ENCODE measurements around the gene HMBS. TPM values are rescaled to one million over a fixed set of nuclear protein-coding genes. Genes with fewer than 3 reads are reported as not detected.

Gene HMBS
- total and polyA plus RNA-seq, 8 donors: 4.8 to 18.9 (median 9.4) TPM

GRCh38 chr11:119106564-119107537, 22.2 kb downstream of the HMBS start, which contains the start of gene C2CD2L:
Gene C2CD2L, plus strand, starts transcription at chr11:119107344. Its CDS starts 398 bp downstream, at chr11:119107742.
- H3K4me1 ChIP-seq: peaks cover 3 to 28% (median 7%) of the 10 kb centered on the region in 3 donors
- H3K27ac ChIP-seq: peak within 1 kb of the TSS; percentile 4 to 69 (median 56)
- H3K9me3 ChIP-seq: no peaks in the 10 kb centered on the region
- DNase-seq: peak; percentile 84 to 94 (median 90)
- no peaks in the 10 kb centered on the region for H3K27me3 ChIP-seq
- TF ChIP-seq CTCF (IDR thresholded peaks at IDR 0.05): no peak
- no peak for FAIRE-seq
- H3K4me3 ChIP-seq: peak within 1 kb of the TSS; percentile 69 to 99 (median 88)
- intact Hi-C loops (cut with DNase I): no loop called here
- ATAC-seq: peak; percentile 87 to 91 (median 89)
- H3K36me3 ChIP-seq: peaks cover 0 to 9% (median 0%) of the 10 kb centered on the region in 3 donors
- 1 to 3% methylated on average over 24 to 49 of the region's 49 CpGs for WGBS, 2 donors

GRCh38 chr11:119107538-119108145, 23.0 kb downstream of the HMBS start:
- no peak for TF ChIP-seq CTCF (IDR thresholded peaks at IDR 0.05)
- Histone ChIP-seq H3K9me3 (no peaks in the 10 kb centered on the region), H3K4me3 (peak overlapping the region; percentile 69 to 99 (median 88)), H3K27me3 (no peaks in the 10 kb centered on the region), H3K36me3 (peaks cover 0 to 17% (median 2%) of the 10 kb centered on the region in 3 donors), H3K27ac (peak overlapping the region; percentile 4 to 69 (median 56)), H3K4me1 (peaks cover 3 to 27% (median 7%) of the 10 kb centered on the region in 3 donors)
- ATAC-seq (peak; percentile 15 to 57 (median 36)), FAIRE-seq (no peak), DNase-seq (peak in 2 of 6 donors; percentile 69 to 75)
- intact Hi-C loops (cut with DNase I): no loop called here
- WGBS, 2 donors: 0% methylated on average over 43 to 65 of the region's 65 CpGs

DNA sequence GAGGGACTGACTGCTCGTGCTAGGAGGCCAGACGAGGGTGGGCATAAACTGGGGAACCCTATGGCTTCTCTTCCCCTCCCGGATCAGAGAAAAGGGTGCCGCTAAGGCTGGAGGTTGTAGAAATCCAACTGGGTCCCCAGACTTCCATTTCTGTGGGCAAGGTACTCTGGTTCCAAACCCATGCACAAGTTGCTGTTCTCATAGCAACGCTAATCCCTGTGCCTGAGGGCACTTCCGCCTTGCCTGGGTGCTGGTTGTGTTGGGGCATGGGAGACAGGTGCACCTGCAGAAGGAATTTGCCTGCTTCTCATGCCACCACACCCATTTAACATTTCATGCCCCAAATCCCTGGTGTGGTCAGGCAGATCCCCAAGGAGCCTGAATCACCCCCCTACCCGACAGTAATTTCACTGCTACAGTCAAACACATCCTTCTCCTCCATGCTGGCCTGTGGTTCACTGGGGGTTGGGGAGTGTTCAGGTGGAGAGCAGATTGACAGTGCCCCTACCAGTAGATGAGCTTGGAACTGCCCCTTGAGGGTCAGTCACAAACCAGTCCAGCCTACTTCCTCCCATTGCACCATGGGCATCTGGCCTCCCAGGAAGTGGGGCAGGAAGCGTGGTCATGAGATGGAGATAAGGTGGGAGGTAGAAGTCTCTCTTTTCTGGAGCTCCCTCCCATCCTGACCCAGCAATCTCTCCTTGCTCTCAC, 23.6 kb downstream of the HMBS start:
- FAIRE-seq (no peak), ATAC-seq (peak; percentile 49 to 65 (median 61))
- 19 to 20% methylated on average over 8 of the region's 8 CpGs for WGBS, 2 donors

DNA sequence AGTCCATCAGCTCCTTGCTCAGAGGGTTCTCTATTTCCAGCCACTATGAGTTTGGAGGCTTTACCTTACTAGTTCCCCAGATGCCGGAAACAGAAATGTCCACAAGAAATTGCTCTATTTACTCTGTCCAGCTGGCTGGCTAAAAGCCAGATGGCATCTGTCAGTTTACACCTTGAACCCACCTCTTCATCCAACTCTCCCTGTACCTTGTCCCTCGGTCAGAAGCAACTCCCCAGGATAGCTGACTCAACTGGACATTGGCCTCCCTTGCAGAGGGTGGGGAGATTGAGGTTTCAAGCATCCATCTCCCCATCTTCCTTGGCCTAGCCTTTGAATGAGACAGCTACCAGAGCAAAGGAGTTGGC, 24.2 kb downstream of the HMBS start:
- DNase-seq: no peak
- FAIRE-seq: no peak
- Histone ChIP-seq H3K36me3 (peaks cover 0 to 25% (median 3%) of the 10 kb centered on the region in 3 donors), H3K4me3 (peak overlapping the region in 2 of 4 donors; percentile 69 to 97), H3K27me3 (no peaks in the 10 kb centered on the region), H3K27ac (no peak overlapping the region), H3K9me3 (no peaks in the 10 kb centered on the region), H3K4me1 (peaks cover 0 to 16% (median 0%) of the 10 kb centered on the region in 3 donors)
- no peak for ATAC-seq
- intact Hi-C loops (cut with DNase I): no loop called here
- WGBS, 2 donors: 46 to 48% methylated on average over 2 of the region's 2 CpGs
- TF ChIP-seq CTCF (IDR thresholded peaks at IDR 0.05): no peak

More for the DNA sequence above, 23.6 kb downstream of the HMBS start:
- Histone ChIP-seq H3K27ac (peak overlapping the region; percentile 4 to 69 (median 56)), H3K27me3 (no peaks in the 10 kb centered on the region), H3K4me1 (peaks cover 3 to 21% (median 3%) of the 10 kb centered on the region in 3 donors), H3K36me3 (peaks cover 0 to 22% (median 3%) of the 10 kb centered on the region in 3 donors), H3K9me3 (no peaks in the 10 kb centered on the region), H3K4me3 (peak overlapping the region; percentile 69 to 99 (median 88))
- intact Hi-C loops (cut with DNase I): no loop called here
- DNase-seq: peak in 2 of 6 donors; percentile 42 to 66
- no peak for TF ChIP-seq CTCF (IDR thresholded peaks at IDR 0.05)

Data from pancreas (tissue), 10 donors.